Measurements from ENCODE around the gene BLVRB.
"Not testable (repeated sequence)": the region's sequence is repeated elsewhere in the genome, so short reads cannot be mapped to it uniquely, and the experiment has no call there.

Gene BLVRB

GRCh38 chr19:40465557-40466218 is at the start of gene BLVRB:
Gene BLVRB, minus strand, starts transcription at chr19:40465745. Its CDS starts 57 bp downstream, at chr19:40465688.
- DNase-seq (ENCODE audit: low read depth in 1 of 2, low spot score in 1 of 2): peak; percentile 98 to 99

- no peak for DNase-seq (ENCODE audit: low read depth in 1 of 2, low spot score in 1 of 2)
These were observed 48.3 kb upstream of the BLVRB start for GRCh38 chr19:40513741-40514315.

GRCh38 chr19:40513345-40513678 is 47.8 kb upstream of the BLVRB start:
- DNase-seq (ENCODE audit: low read depth in 1 of 2, low spot score in 1 of 2): no peak

DNA sequence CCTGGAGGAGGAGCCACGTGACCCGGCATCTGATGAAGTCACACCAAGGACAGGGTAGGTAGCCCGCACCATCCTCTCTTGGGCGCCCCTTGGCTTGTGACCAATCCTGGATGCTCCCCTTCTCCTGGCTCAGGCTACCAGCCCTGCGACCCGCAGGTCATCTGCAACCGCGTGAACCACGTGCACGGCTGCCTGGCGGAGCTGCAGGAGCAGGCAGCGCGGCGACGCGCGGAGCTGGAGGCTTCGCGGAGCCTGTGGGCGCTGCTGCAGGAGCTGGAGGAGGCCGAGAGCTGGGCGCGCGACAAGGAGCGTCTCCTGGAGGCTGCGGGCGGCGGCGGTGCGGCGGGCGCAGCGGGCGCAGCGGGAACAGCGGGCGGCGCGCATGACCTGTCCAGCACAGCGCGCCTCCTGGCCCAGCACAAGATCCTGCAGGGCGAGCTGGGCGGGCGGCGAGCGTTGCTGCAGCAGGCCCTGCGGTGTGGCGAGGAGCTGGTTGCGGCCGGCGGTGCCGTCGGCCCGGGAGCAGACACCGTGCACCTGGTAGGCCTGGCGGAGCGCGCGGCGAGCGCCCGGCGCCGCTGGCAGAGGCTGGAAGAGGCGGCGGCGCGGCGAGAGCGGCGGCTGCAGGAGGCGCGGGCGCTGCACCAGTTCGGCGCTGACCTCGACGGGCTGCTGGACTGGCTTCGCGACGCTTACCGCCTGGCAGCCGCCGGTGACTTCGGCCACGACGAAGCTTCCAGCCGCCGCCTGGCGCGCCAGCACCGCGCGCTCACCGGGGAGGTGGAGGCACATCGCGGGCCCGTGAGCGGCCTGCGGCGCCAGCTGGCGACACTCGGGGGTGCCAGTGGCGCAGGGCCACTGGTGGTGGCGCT is 47.2 kb upstream of the BLVRB start:
- no peak for DNase-seq (ENCODE audit: low read depth in 1 of 2, low spot score in 1 of 2)

DNA sequence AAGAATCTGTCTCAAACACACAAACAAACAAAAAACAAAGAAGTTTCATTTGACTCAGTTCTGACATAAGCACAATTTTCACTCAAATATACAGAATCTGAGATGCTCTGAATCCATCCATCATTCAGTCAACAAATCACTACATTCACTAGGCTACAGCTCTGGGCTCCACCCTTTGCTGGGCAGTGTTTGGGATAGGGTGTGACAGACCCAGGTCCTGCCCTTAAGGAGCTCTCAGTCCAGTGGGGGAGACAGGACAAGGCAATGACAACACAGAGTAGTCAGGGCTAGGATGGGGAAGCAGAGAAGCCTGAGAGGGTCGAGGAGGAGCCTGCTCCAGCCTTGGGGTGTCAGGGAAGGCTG is 46.5 kb upstream of the BLVRB start:
- no peak for DNase-seq (ENCODE audit: low read depth in 1 of 2, low spot score in 1 of 2)

GRCh38 chr19:40511487-40511886 is 45.9 kb upstream of the BLVRB start:
- DNase-seq (ENCODE audit: low read depth in 1 of 2, low spot score in 1 of 2): no peak

DNA sequence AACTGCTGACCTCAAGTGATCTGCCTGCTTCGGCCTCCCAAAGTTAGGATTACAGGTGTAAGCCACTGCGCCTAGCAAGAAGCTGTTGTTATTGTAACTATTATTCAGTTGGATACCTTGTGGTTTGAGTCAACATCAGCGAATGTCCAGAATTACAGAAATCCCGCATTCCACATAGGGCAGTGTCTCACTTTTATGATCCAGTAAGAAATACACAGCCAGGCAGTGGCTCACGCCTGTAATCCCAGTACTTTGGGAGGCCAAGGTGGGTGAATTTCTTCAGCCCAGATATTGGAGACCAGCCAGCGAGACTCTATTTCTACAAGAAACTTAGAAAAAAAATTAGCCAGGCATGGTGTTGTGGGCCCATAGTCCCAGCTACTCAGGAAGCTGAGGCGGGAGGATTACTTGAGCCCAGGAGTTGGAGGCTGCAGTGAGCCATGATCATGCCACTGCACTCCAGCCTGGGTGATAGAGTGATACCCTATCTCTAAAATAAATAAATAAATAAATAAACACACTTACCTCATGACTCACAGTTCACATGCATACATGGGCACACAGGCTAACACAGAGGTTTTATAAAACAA is 45.1 kb upstream of the BLVRB start:
- no peak for DNase-seq (ENCODE audit: low read depth in 1 of 2, low spot score in 1 of 2)

GRCh38 chr19:40508739-40509260 is 43.3 kb upstream of the BLVRB start:
- DNase-seq (ENCODE audit: low read depth in 1 of 2, low spot score in 1 of 2): no peak

- no peak for DNase-seq (ENCODE audit: low read depth in 1 of 2, low spot score in 1 of 2)
These were observed 42.3 kb upstream of the BLVRB start for GRCh38 chr19:40507892-40508291.

- DNase-seq (ENCODE audit: low read depth in 1 of 2, low spot score in 1 of 2): no peak
These were observed 40.6 kb upstream of the BLVRB start for GRCh38 chr19:40506099-40506498.

GRCh38 chr19:40503320-40503695 is 37.8 kb upstream of the BLVRB start:
- no peak for DNase-seq (ENCODE audit: low read depth in 1 of 2, low spot score in 1 of 2)

DNA sequence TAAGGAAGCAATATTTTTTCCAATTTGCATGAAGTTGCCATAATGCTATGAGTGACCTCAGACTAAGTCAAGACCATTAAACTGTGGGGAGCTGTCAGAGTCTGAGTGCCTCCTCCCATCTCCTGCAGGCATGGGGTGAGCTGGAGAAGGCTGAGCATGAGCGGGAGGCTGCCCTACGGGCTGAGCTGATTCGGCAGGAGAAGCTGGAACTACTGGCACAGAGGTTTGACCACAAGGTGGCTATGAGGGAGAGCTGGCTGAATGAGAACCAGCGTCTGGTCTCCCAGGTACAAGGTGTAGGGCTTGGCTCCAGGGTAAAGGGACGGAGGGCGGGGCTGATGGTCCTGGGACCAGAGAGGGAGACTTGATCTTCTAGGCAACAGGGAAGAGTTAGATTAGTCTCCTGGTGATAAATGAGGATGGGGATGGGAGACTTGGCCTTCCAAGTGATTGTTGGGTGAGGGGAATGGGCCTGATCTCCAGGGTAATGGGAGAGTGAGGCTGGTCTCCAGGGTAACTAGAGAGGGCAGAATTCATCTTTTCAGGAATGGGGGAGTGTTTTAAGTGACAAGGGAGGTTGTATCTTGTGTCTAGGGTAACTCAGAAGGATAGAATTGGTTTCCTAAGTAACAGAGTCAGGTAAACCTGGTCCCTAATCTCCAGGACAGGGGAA is 37.2 kb upstream of the BLVRB start:
- no peak for DNase-seq (ENCODE audit: low read depth in 1 of 2, low spot score in 1 of 2)

GRCh38 chr19:40502081-40502480 is 36.5 kb upstream of the BLVRB start:
- no peak for DNase-seq (ENCODE audit: low read depth in 1 of 2, low spot score in 1 of 2)

DNA sequence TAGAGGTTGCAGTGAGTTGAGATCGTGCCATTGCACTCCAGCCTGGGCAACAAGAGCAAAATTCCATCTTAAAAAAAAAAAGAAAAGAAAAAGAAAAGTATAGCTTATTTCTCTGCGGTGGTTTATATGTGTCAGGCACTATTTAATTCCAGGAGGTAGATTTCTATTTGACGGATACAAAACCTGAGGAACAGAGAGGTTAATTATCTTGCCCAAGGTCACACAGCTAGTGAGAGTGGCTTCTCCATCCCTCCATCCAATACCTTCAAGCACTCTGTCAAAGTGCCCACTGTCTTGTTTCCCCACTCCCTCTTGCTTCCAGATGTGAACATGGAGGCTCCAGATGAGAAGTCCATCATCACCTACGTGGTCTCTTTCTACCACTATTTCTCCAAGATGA is 36.1 kb upstream of the BLVRB start:
- DNase-seq (ENCODE audit: low read depth in 1 of 2, low spot score in 1 of 2): no peak

- not testable (repeated sequence) for DNase-seq (ENCODE audit: low read depth in 1 of 2, low spot score in 1 of 2)
These were observed 35.4 kb upstream of the BLVRB start for GRCh38 chr19:40500678-40501530.

GRCh38 chr19:40499320-40499719 is 33.8 kb upstream of the BLVRB start:
- DNase-seq (ENCODE audit: low read depth in 1 of 2, low spot score in 1 of 2): no peak

DNA sequence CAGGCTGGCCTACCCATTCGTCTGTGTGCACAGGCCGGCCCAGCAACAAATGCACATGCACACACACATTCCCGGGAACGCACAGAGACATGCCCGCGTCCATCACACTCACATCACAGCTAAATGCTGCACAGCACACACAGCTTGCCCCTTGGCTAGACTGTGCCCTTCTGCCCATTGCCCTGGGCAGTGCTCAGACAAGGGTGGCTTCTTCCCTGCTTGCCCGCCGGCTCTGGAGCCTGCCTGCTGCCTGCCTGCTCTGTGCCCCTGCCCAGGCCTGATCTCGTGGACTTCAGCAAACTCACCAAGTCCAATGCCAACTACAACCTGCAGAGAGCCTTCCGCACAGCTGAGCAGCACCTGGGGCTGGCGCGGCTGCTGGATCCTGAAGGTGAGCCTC is 31.7 kb upstream of the BLVRB start:
- no peak for DNase-seq (ENCODE audit: low read depth in 1 of 2, low spot score in 1 of 2)

- no peak for DNase-seq (ENCODE audit: low read depth in 1 of 2, low spot score in 1 of 2)
These were observed 28.8 kb upstream of the BLVRB start for GRCh38 chr19:40494191-40494838.

DNA sequence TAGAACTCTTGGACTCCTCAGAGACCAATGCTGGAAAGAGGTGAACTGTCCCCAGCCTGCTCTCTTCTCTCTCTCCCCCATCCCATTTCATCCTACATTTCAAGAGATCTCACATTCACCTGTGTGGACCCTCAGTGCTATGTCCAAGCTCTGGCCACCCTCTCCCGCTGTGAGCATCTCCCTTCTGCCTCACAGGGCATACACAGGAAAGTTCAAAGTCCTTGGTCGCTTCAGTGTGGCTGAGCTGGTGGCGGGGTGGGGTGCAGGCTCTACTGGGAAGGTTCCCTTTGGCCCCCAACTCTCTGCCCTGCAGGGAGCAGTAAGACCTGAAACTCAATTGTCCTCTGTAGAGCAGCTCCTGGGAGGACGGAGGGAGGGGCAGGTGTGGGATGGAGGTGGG is 28.2 kb upstream of the BLVRB start:
- no peak for DNase-seq (ENCODE audit: low read depth in 1 of 2, low spot score in 1 of 2)

DNA sequence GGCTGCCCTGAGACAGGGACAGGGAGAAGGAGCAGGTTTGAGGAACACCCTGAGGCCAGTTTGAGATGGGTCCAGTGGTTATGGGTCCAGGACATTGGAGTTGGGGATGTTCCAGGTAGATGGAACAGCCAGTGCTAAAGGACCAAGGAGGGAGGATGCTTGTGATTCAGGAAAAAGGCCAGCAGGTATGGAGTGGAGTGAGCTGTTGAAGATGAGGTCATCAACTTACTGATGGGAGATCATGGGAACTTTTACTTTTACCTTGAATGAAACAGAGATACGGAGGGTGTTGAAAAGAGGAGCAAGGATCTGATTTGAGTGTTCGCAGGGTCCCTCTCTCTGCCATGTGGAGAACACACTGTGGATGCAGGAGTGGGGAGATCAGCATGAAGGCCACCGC is 26.7 kb upstream of the BLVRB start:
- DNase-seq (ENCODE audit: low read depth in 1 of 2, low spot score in 1 of 2): no peak

Data from activated T-helper 1 cell treated with anti-CD3 and anti-CD28 coated beads, Interleukin-2, amount 50 U/mL, for 16 hours (primary cell).